GM12875 (cell line): ENCODE data around the gene POU2F2.

Experiments used
- H3K4me3 ChIP-seq: one replicate; pipeline ENCODE4 v1.5.1; 2011; ENCODE audit warnings: low read depth, low read length, control low read depth
- CTCF ChIP-seq: IDR thresholded peaks from 2 replicates; pipeline ENCODE4 v1.5.1; 2011; ENCODE audit warnings: low read depth, mild to moderate bottlenecking, control low read depth, inconsistent platforms, low read length, moderate library complexity, borderline replicate concordance; ENCODE audit not compliant: insufficient read depth

Gene POU2F2

GRCh38 chr19:42093505-42093904 is 38.7 kb downstream of the POU2F2 start:
- no peak for TF ChIP-seq CTCF
- no peak overlapping the region for H3K4me3 ChIP-seq

GRCh38 chr19:42092350-42092749 is 39.9 kb downstream of the POU2F2 start:
- TF ChIP-seq CTCF: peak; percentile 61; the same call in 1 of the 2 replicates
- no peak overlapping the region for H3K4me3 ChIP-seq

GRCh38 chr19:42091742-42092141 is 40.5 kb downstream of the POU2F2 start:
- no peak overlapping the region for H3K4me3 ChIP-seq
- no peak for TF ChIP-seq CTCF

- no peak for TF ChIP-seq CTCF
- no peak overlapping the region for H3K4me3 ChIP-seq
Measured at GRCh38 chr19:42091300-42091699, 40.9 kb downstream of the POU2F2 start.

- TF ChIP-seq CTCF: no peak
- no peak overlapping the region for H3K4me3 ChIP-seq
Measured at GRCh38 chr19:42090672-42091071, 41.6 kb downstream of the POU2F2 start.

GRCh38 chr19:42089772-42090171 is 42.5 kb downstream of the POU2F2 start:
- no peak overlapping the region for H3K4me3 ChIP-seq
- no peak for TF ChIP-seq CTCF

DNA sequence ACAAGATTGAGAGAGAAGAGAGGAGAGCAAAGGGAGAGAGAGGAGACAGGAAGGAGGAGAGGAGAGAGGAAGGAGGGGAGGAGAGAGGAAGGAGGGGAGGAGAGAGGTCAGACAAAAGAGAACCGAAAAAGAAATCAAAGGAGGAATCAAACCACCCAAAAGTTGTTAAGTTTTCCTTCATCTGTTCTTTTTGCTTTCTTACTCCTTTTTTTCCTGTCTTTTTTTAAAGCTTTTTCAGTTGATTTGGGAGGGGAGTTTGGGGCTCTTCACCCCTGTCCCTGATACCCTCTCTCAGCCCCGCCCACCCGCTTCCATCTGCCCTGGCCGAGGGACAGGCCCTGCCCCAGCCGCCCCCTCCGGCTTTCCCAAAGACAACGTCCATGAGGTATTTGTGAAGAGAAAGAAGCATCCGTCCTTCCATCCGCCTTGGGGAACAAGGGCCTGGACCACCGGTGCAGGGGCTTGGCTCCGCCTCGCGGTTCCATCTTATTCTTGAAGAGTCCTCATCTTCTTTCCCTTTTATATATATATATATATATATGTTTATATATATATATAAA is 43.0 kb downstream of the POU2F2 start:
- no peak overlapping the region for H3K4me3 ChIP-seq
- TF ChIP-seq CTCF: no peak
